Erythroblast (primary cell): ENCODE measurements around the gene PINK1.
"Not testable (repeated sequence)": the region's sequence is repeated elsewhere in the genome, so short reads cannot be mapped to it uniquely, and the experiment has no call there.

ENCODE experiments used
- DNase-seq, 2 experiments: peaks; one replicate each; lab custom pipeline; 2025; lab: John Stamatoyannopoulos, UW
- GATA1 ChIP-seq: IDR thresholded peaks from 2 replicates; pipeline ENCODE4 v1.6.1; 2011; ENCODE audit warnings: low read depth, mild to moderate bottlenecking, control low read depth, low read length, moderate library complexity
- POLR2A ChIP-seq: IDR thresholded peaks from 2 replicates; pipeline ENCODE4 v1.6.1; 2011; ENCODE audit warnings: mild to moderate bottlenecking, low read length

Gene PINK1

DNA sequence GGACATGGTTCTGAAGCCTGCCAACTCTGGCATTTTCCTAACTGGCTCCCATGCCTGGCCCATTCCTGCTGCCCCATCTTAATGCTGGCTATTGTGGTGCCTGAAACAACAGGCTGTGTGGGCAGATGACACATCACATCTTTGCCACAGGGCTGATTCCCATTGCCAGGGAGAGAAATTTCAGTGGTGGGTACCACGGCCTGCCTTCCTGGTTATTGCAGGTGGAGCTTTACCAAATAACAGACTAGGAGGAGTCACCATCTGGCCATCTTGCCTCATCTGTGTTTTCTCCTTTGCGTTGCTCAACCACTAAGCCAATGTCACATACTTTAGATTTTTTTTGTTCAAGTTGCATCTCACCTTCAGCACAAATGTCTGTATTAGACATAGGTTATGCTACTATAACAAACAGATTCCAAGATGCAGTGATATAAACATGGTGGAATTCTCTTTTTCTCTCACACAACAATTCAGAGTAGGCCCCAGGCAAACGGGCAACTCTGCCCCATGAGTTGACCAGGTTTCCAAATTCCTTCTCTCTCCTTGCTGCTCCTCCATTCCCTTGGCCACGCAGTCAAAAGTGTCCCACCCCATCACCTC is 30.3 kb upstream of the PINK1 start:
- no peak for DNase-seq
- TF ChIP-seq POLR2A (no peak), GATA1 (no peak)

DNA sequence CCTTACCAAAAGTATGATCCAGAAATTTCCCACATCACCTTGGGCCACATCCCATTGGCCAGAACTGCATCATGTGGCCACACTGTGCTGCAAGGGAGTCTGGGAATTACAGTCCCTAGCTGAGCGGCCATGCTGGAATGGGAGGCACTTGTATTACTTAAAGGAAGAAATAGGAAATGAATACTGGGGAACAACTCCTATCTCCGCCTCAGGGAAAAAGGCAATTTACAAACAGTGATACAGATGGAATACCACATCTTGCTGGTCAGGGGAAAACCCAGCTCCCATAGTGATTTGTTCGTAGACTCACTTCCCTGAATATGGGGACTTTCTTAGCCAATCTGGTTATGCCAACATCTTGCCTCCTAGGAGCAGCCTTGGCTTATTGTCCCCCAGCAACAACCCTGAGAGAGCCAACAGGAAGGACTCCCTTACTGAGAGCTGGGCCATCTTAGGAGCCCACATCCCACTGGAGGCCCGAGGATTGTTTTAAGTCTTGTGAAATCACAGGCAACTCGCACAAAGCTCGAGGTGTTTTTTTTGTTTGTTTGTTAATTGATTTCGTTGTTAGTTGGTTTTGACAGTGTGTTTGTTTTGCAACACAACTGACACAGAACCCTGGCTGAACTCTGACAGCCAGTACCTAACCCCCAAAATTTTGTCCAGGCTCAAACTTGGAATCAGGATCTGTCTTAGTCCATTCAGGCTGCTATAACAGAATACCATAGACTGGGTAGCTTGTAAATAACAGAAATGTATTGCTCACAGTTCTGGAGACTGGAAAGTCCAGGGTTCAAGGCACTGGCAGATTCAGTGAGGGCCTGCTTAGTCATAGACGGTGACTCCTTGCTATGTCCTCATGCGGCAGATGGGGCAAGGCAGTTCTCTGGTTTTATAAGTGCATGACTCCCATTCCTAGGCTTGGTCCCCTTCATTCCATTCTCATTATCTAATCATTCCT is 29.5 kb upstream of the PINK1 start:
- DNase-seq = no peak
- no peak for TF ChIP-seq GATA1
- no peak for TF ChIP-seq POLR2A

DNA sequence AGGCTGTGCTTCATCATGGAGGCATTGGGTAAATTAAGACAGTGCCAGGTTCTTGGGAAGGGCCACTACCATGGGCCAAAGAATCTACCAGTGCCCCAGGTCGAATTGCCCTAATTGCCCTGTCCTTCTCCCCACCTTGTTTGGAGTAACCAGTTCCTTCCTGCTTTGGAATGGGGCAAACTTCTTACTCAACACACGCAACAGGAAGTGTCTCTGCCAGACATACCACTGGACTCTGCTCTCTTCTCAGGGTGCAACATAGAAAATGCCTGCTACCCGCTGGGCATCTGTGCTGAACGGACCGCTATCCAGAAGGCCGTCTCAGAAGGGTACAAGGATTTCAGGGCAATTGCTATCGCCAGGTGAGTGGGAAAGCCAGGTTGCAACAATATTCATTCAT is 28.6 kb upstream of the PINK1 start:
- TF ChIP-seq GATA1 = no peak
- TF ChIP-seq POLR2A = no peak
- no peak for DNase-seq

DNA sequence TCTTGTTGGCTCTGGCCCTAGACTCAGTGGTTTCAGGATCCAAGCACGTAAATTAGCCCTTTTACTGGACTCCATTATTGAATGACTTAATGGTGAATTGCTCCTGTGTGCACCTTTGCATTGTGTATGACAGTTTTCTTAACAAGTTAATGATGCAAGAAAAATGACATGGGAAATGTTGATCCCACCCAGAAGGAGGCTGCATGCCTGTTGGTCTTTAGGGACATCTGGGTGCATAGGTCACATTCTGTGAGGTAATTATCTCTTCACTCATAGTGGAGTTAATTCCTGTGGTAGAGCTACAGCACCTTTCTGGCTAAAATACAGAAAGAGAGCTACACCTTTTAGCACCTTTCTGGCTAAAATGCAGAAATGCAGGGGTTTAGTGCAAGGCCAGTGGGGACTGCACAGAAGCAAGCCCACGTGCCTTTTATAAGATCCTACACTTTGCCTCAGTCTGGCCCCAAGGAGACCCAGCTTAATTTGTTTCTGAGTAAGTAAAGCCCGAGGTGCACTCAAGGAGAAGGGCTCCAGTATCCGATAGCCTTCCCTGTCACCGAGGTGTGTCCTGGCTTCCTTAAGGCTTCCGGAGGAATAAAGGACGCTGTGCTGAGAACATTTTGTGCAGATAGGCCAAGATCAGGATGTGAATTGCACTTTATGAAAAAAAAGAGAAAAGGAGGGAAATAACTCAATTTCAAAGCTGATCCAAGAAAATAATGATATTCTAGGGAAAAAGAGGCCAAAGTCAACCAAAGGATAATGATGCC is 26.3 kb upstream of the PINK1 start:
- DNase-seq = not testable (repeated sequence)

DNA sequence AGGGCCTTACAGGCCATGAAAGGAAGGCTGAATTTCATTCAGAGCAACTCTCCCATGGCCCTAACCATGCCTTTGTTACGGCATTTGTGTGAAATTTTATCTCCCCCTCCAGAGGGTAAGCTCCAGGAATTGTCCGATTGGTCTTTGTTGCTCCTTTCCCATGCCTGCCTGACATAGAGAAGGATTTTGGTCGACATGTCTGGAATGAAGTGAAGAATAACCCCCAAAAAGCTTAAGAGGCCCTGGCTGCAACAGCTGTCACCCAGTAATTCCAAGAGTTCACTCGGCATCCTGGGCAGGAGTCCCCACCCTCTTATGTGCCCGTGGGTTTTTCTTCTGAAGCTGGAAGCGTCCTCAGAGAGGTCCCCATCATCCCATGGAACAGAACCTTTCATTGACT is 23.7 kb upstream of the PINK1 start:
- no peak for DNase-seq

DNA sequence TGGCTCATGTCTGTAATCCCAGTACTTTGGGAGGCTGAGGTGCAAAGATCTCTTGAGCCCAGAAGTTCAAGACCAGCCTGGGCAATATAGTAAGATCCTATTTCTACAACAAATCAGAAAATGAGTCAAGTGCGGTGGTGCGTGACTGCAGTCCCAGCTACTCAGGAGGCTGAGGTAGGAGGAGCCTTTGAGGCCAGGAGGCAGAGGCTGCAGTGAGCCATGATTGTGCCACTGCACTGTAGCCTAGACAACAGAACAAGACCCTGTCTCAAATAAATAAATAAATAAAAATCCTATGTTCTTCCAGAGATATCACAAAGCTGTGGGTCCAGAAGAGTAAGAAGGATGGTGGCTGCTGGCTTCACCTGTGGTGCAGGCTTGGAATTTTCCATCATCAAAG is 22.3 kb upstream of the PINK1 start:
- no peak for DNase-seq
- TF ChIP-seq GATA1 (no peak), POLR2A (no peak)

More for the DNA sequence above, 23.7 kb upstream of the PINK1 start:
- TF ChIP-seq GATA1 (no peak), POLR2A (no peak)

DNA sequence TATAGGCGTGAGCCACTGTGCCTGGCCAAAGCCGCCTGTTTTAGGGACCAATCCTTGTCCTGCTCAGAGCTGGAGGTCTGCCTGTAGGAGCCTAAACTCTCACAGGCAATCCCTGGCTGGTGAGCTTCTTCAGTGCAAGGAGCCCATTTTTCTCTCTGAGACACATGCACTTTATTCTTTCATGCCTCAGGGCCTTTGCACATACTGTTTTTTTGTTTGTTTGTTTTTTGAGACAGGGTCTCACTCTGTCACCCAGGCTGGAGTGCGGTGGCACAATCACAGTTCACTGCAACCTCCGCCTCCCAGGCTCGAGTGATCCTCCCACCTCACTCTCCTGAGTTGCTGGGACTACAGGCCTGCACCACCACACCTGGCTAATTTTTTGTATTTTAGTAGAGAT is 21.6 kb upstream of the PINK1 start:
- no peak for TF ChIP-seq GATA1
- no peak for TF ChIP-seq POLR2A

DNA sequence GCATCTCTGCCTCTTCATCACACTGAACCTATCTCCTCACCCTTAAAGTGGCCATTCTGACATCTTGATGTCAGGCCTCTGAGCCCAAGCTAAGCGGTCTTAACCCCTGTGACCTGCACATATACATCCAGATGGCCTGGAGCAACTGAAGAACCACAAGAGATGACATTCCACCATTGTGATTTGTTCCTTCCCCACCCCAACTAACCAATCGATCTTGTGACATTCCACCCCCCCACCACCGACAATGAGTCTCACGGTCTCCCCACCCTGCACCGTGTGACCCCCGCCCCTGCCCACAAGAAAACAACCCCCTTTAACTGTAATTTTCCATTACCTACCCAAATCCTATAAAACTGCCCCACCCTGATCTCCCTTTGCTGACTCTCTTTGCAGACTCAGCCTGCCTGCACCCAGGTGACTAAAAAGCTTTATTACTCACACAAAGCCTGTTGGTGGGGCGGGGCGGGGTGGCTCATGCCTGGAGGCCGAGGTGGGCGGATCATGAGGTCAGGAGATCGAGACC is 21.0 kb upstream of the PINK1 start:
- TF ChIP-seq POLR2A (no peak), GATA1 (no peak)

More for the DNA sequence above, 21.6 kb upstream of the PINK1 start:
- no peak for DNase-seq

DNA sequence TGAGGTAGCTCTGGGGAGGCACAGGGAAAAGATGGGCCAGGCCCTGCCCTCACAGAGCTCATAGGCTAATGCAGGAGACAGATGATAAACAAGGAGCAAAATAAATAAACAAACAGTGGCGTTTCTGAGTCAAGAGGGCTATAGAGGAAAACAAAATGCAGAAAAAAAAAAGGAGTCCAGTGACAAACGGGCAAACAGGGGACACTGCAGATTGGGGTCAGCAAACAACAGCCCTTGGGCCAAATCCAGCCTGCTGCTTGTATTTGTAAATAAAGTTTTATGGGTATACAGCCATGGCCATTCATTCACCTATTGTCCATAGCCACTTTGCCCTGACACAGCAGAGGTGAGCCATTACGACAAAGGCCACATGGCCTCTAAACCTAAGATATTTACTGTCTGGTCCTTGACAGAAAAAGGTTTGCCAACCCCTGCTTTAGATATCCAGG is 19.1 kb upstream of the PINK1 start:
- no peak for DNase-seq
- no peak for TF ChIP-seq GATA1
- no peak for TF ChIP-seq POLR2A

More for the DNA sequence above, 21.0 kb upstream of the PINK1 start:
- no peak for DNase-seq

DNA sequence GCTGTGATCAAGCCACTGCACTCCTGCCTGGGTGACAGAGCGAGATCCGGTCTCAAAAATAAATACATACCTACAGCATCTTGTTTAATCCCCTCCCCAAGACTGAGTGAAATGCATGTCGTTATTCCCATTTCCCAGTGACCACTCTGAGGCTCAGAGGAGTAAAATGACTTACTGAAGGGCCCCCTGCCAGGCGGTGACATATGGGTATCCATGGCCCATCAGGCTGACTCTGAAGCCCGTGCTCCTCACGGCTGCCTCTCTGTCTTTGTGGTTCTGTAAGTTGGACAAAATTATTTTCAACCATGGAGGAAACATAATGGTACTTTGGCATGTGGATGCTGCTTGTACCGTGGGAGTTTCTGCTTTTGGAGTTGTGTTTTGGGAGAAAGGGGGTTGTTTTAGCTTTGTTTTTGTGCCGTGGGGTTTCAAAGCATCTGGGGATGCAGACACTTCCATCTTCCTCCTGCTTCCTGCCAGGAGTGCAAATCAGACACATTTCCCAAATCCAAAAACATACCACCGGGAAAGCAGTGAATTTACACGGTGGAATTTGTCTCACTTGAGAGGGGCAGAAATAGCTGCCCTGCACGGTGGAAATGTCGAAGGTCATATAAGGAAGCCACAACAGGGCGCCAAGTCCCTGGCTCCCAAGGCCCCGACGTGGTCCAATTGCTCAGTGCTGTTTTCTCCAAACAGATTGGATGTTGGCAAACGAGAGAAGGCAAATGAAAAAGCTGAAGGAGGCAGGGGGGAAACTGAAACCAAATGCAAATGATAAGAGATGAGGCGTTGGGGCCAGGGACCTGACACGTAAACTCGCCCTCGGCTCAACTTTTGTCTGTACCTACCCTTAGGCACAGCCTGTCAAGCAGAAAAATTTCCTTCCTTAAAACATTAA is 17.1 kb upstream of the PINK1 start:
- TF ChIP-seq POLR2A (no peak), GATA1 (no peak)
- no peak for DNase-seq

DNA sequence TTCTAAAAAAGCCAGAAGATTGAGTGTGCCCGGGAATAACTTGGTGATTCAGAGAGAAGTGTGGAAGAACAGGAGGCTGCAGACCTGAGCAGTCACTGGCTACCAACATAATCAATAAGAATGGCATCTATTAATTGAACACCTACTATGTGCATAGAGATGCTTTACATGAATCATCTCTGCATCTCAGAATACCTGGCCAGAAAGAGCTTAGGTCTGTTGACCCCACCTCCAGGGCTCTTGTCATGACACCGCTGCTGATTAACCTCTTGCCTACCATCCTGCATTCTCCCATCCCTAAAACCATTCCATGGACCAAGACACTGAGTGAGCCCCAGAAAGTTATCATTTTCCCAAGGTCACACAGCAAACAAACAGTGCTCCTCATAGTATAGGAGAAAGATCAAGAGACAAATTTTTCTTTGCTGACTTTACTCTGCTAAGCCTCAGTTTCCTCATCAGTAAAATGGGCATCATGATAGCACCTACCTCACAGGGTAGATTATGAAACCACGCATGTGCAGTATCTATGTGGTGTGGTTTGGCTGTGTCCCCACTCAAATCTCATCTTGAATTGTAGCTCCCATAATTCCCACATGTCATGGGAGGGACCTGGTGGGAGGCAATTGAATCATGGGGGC is 16.3 kb upstream of the PINK1 start:
- DNase-seq = no peak
- TF ChIP-seq POLR2A (no peak), GATA1 (no peak)

DNA sequence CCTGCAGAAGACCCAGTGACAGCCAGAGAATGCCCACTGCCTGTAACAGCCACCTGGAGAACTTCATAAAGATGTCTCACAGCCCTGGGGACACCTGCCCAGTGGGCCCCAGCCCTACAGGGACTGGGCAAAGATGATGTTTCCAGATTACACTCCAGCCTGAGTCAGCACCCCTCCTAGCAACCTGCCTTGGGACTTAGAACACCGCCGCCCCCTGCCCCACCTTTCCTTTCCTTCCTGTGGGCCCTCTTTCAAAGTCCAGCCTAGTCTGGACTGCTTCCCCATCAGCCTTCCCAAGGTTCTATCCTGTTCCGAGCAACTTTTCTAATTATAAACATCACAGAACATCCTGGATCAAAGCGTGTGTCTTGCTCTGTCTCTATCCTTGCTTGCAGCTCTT is 14.7 kb upstream of the PINK1 start:
- DNase-seq = no peak
- TF ChIP-seq POLR2A = no peak
- no peak for TF ChIP-seq GATA1

DNA sequence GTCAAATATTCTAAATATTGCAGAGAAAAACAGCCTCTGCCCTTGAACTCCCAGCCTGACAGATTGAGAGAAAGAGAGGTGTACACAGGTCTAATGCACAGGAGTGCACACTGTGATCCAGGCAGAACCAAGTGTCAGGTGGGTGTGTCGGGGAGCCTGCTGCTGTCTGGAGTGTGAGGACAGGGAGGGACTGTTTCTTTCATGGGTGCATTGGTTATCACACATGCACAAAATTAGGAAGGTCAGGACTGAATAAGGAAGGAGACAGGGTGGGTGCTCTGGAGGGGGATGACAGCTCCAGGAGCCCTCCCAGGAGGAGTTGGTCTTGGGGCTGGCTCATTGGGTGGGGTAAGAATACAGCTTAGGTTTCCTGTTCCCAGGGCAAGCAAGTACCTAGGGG is 13.3 kb upstream of the PINK1 start:
- no peak for DNase-seq
- TF ChIP-seq GATA1 (no peak), POLR2A (no peak)
